Putamen (tissue), 1 donor: ENCODE data around the gene NAGPA.
"Not testable (repeated sequence)": the region's sequence is repeated elsewhere in the genome, so short reads cannot be mapped to it uniquely, and the experiment has no call there.

Experiments used
- DNase-seq: peaks from one replicate; pipeline ENCODE4 v3.0.0-alpha.2; 2016; ENCODE audit warnings: low spot score

Gene NAGPA

DNA sequence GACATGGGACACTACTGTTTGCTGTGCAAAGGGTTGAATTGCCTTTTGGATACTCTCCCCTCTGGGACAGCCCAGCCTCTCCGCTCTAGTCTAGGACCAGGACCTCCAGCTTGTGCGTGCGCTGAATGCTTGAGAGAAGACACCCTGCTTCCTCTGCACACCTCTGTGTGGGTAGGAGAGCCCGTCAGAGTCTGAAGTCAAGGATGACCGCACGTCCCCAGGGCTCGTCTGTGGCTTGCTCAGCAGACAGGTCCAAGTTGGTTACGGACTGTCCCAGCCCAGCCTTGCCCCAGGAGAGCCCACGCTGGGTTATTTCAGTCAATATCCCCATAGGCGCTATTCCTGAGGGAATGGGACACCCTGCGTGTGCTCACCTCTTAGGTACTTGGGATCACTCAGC lies 28.3 kb upstream of the NAGPA start:
- DNase-seq, result no peak

- no peak for DNase-seq
Measured at GRCh38 chr16:5060073-5060641, 26.4 kb upstream of the NAGPA start.

- DNase-seq, result no peak
Measured at GRCh38 chr16:5059386-5060072, 25.8 kb upstream of the NAGPA start.

- DNase-seq, result no peak
Measured at GRCh38 chr16:5058476-5058875, 24.7 kb upstream of the NAGPA start.

- DNase-seq, result no peak
Measured at GRCh38 chr16:5056352-5056751, 22.6 kb upstream of the NAGPA start.

GRCh38 chr16:5054876-5055865 lies 21.4 kb upstream of the NAGPA start:
- DNase-seq, result no peak

DNA sequence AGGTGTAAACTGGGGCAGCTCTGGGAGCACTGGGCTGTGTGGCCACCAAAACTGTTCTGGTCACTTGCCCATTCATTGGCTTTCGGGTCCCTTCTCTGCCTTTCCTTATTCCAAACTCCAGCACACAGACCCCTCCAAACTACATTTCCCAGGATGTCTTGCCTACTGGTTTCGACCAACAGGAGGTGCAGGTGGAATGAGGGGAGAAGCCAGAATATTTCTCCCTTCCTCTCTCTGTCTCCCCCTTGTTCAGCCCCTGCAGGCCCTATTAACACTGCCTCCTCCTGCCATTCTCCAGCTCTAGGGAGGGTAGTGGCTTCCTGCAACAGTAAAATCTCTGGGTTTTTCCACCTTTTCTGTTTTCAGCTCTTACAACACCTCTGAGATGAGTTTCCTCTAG lies 13.2 kb upstream of the NAGPA start:
- no peak for DNase-seq

GRCh38 chr16:5045499-5046115 lies 11.9 kb upstream of the NAGPA start:
- DNase-seq, result no peak

DNA sequence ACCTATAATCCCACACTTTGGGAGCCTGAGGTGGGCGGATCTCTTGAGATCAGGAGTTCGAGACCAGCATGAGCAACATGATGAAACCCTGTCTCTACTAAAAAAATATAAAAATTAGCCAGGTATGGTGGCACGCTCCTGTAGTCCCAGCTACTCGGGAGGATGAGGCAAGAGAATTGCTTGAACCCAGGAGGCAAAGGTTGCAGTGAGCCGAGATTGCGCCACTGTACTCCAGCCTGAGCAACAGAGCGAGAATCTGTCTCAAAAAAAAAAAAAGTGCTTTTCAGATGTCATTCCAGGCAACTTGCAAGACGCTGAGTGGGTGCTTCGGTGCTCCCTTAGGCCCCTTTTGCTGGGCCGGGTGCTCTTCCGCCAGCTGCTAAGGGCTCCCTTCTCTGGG lies 10.8 kb upstream of the NAGPA start:
- not testable (repeated sequence) for DNase-seq

GRCh38 chr16:5044011-5044540 lies 10.3 kb upstream of the NAGPA start:
- DNase-seq, result no peak

DNA sequence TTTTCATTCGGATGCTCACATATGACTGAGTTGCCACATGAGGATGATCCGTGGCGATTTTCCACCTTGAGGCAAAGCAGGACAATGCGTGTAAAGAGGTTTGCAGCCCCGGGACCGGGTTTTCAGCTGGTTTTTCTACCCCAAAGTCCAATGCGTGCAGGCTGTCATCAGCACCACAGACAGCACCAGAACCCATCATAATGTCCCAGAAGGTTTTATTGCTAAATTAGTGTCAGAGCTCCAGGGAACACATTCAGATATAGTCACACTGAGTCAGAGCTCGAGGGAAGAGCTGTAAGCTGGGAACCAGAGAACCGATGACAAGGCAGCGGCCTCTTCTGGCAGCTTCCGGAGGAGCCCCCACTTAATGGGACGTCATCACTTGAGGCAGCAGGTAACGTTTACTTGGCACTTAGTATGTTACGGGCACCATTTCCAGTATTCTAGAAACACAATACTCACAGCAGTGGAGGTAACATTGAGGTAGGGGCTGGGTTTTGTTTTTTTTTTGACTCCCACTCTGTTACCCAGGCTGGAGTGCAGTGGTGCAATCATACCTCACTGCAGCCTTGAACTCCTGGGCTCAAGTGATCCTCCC lies 8.9 kb upstream of the NAGPA start:
- DNase-seq, result no peak

GRCh38 chr16:5041600-5042133 lies 7.9 kb upstream of the NAGPA start:
- no peak for DNase-seq

DNA sequence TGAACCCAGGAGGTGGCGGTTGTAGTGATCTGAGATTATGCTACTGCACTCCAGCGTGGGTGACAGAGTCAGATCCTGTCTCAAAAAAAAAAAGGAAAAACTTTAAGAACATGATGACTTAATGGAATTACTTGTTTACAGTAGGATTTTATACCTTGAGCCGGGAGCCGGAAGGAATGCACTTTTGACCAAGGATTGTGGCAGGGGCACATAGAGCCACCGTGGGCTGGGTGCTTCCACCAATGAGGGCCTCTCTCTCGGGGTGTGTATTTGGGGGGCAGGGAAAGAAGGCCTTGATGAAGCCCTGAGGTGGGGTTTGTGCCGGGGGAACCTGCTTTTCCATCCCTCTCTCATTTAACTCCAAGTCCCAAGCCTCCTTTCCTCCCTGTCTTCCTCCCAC lies 6.7 kb upstream of the NAGPA start:
- no peak for DNase-seq

GRCh38 chr16:5036228-5037156 lies 2.8 kb upstream of the NAGPA start:
- no peak for DNase-seq

DNA sequence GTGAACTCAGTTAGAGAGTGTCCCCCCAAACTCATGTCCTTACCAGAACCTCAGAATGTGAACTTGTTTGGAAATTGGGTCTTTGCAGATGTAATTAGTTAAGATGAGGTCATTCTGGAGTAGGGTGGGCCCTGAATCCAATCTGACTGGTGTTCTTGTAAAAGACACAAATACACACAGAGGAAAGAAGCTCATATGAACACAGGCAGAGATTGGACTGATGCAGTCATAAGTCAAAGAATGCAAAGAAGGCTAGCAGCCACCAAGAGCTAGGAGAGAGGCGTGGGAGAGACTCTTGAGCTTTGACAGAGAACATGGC lies 2.1 kb upstream of the NAGPA start:
- no peak for DNase-seq

GRCh38 chr16:5034167-5034523 lies 410 bp upstream of the NAGPA start:
- DNase-seq, result no peak

GRCh38 chr16:5032748-5033167 lies 977 bp downstream of the NAGPA start:
- no peak for DNase-seq

GRCh38 chr16:5031601-5032000 lies 2.1 kb downstream of the NAGPA start:
- DNase-seq, result no peak

- no peak for DNase-seq
Measured at GRCh38 chr16:5030251-5030870, 3.4 kb downstream of the NAGPA start.

- peak; percentile 79 for DNase-seq
Measured at GRCh38 chr16:5028950-5029475, 4.7 kb downstream of the NAGPA start.
